SK-N-SH treated with all-trans-retinoic acid at 6 μM for 48 hours (cell line): ENCODE results near the gene TAX1BP3.

Experiments
- ATAC-seq: fragments of 200-7000 bp; cut with Tn5 transposase; 3 replicates; pipeline ENCODE4 v1.9.1; 2020; ENCODE audit warnings: mild to moderate bottlenecking, moderate library complexity
- CSDC2 ChIP-seq: fragments of 250-450 bp; sonication (Bioruptor Pico); IDR thresholded peaks from 2 replicates; pipeline ENCODE4 v1.5.0; 2020; ENCODE audit warnings: mild to moderate bottlenecking, moderate library complexity
- CSRNP3 ChIP-seq: fragments of 250-450 bp; sonication (Bioruptor Pico); IDR thresholded peaks from 2 replicates; pipeline ENCODE4 v1.5.1; 2021; ENCODE audit warnings: mild to moderate bottlenecking, moderate library complexity
- GLIS3 ChIP-seq: fragments of 250-450 bp; sonication (Bioruptor Pico); IDR thresholded peaks from 2 replicates; pipeline ENCODE4 v1.5.0; 2020; ENCODE audit warnings: mild to moderate bottlenecking, moderate library complexity
- ISL1 ChIP-seq: fragments of 250-450 bp; sonication (Bioruptor Pico); IDR thresholded peaks from 2 replicates; pipeline ENCODE4 v2.1.2; 2022; ENCODE audit warnings: mild to moderate bottlenecking, moderate library complexity
- PPARA ChIP-seq: fragments of 250-450 bp; sonication (Bioruptor Pico); IDR thresholded peaks from 2 replicates; pipeline ENCODE4 v1.5.0; 2020; ENCODE audit warnings: mild to moderate bottlenecking, borderline replicate concordance
- SNAI2 ChIP-seq: fragments of 250-450 bp; sonication (Bioruptor Pico); IDR thresholded peaks from 2 replicates; pipeline ENCODE4 v1.5.0; 2020; ENCODE audit warnings: mild to moderate bottlenecking, moderate library complexity
- TCF4 ChIP-seq: fragments of 250-450 bp; sonication (Bioruptor Pico); IDR thresholded peaks from 2 replicates; pipeline ENCODE4 v1.8.0; 2021; ENCODE audit warnings: mild to moderate bottlenecking, moderate library complexity, borderline replicate concordance
- TOX ChIP-seq: fragments of 250-450 bp; sonication (Bioruptor Pico); IDR thresholded peaks from 2 replicates; pipeline ENCODE4 v1.8.0; 2021; ENCODE audit warnings: mild to moderate bottlenecking, moderate library complexity, borderline replicate concordance
- TSHZ2 ChIP-seq: fragments of 250-450 bp; sonication (Bioruptor Pico); IDR thresholded peaks from 2 replicates; pipeline ENCODE4 v1.5.0; 2020; ENCODE audit warnings: mild to moderate bottlenecking, moderate library complexity
- ZC3H10 ChIP-seq: fragments of 250-450 bp; sonication (Bioruptor Pico); IDR thresholded peaks from 2 replicates; pipeline ENCODE4 v1.5.1; 2021; ENCODE audit warnings: mild to moderate bottlenecking, moderate library complexity
- ZNF565 ChIP-seq: fragments of 450-650 bp; formaldehyde crosslinking; conservative IDR thresholded peaks from 2 replicates; pipeline ENCODE4 v1.5.0; 2020; ENCODE audit warnings: low read depth, mild to moderate bottlenecking, moderate library complexity
- ZNF70 ChIP-seq: fragments of 450-650 bp; formaldehyde crosslinking; IDR thresholded peaks from 2 replicates; pipeline ENCODE4 v1.5.0; 2020; ENCODE audit warnings: mild to moderate bottlenecking, moderate library complexity
- TF ChIP-seq, protein P1 (sequence below): fragments of 250-450 bp; sonication (Bioruptor Pico); IDR thresholded peaks from 2 replicates; pipeline ENCODE4 v1.5.1; 2020; ENCODE audit warnings: low read depth, mild to moderate bottlenecking, moderate library complexity
- TF ChIP-seq, protein P2 (sequence below): fragments of 250-450 bp; sonication (Bioruptor Pico); IDR thresholded peaks from 2 replicates; pipeline ENCODE4 v1.8.0; 2020; ENCODE audit warnings: mild to moderate bottlenecking, moderate library complexity, borderline replicate concordance
- TF ChIP-seq, protein P3 (sequence below): fragments of 250-450 bp; sonication (Bioruptor Pico); IDR thresholded peaks from 2 replicates; pipeline ENCODE4 v1.8.0; 2021; ENCODE audit warnings: low read depth, mild to moderate bottlenecking, moderate library complexity, borderline replicate concordance

TAX1BP3 gene

GRCh38 chr17:3621146-3621720, 47.1 kb downstream of the TAX1BP3 start:
- no peak for TF ChIP-seq PPARA
- TF ChIP-seq, protein P1, sequence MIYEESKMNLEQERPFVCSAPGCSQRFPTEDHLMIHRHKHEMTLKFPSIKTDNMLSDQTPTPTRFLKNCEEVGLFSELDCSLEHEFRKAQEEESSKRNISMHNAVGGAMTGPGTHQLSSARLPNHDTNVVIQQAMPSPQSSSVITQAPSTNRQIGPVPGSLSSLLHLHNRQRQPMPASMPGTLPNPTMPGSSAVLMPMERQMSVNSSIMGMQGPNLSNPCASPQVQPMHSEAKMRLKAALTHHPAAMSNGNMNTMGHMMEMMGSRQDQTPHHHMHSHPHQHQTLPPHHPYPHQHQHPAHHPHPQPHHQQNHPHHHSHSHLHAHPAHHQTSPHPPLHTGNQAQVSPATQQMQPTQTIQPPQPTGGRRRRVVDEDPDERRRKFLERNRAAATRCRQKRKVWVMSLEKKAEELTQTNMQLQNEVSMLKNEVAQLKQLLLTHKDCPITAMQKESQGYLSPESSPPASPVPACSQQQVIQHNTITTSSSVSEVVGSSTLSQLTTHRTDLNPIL (CRISPR knock-in tag) = no peak
- no peak for TF ChIP-seq SNAI2
- TF ChIP-seq, protein P2, sequence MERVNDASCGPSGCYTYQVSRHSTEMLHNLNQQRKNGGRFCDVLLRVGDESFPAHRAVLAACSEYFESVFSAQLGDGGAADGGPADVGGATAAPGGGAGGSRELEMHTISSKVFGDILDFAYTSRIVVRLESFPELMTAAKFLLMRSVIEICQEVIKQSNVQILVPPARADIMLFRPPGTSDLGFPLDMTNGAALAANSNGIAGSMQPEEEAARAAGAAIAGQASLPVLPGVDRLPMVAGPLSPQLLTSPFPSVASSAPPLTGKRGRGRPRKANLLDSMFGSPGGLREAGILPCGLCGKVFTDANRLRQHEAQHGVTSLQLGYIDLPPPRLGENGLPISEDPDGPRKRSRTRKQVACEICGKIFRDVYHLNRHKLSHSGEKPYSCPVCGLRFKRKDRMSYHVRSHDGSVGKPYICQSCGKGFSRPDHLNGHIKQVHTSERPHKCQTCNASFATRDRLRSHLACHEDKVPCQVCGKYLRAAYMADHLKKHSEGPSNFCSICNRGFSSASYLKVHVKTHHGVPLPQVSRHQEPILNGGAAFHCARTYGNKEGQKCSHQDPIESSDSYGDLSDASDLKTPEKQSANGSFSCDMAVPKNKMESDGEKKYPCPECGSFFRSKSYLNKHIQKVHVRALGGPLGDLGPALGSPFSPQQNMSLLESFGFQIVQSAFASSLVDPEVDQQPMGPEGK (CRISPR knock-in tag) = no peak
- no peak for TF ChIP-seq ZNF565 (CRISPR knock-in tag)
- TF ChIP-seq CSDC2 (CRISPR knock-in tag) = no peak
- ATAC-seq = no peak

- ATAC-seq = no peak
- no peak for TF ChIP-seq TOX (CRISPR knock-in tag)
- no peak for TF ChIP-seq ZNF565 (CRISPR knock-in tag)
- no peak for TF ChIP-seq ZC3H10 (CRISPR knock-in tag)
- TF ChIP-seq TSHZ2 (CRISPR knock-in tag) = no peak
- no peak for TF ChIP-seq TCF4
These were observed 53.1 kb downstream of the TAX1BP3 start for GRCh38 chr17:3615160-3615870.

DNA sequence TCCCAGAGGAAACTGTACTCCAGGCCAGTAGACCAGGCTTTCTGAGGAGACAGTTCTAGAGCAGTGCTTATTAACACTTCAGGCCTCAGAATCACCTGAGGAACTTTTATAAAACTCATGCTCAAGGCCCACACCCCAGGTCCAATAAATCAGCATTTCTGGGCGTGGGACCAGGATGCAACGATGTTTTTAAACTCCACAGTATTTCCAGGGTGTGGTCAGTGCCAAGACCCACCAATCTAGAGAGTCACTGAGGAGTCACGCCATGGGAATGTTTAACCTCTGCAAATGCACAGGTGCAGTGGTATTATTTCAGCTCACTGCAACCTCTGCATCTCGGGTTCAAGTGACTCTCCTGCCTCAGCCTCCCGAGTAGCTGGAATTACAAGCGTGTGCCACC, 55.3 kb downstream of the TAX1BP3 start:
- TF ChIP-seq ZC3H10 (CRISPR knock-in tag) (no peak), PPARA (no peak), TOX (CRISPR knock-in tag) (no peak), ZNF565 (CRISPR knock-in tag) (no peak), GLIS3 (CRISPR knock-in tag) (no peak), SNAI2 (no peak), CSRNP3 (CRISPR knock-in tag) (no peak), TCF4 (no peak), ZNF70 (CRISPR knock-in tag) (no peak), CSDC2 (CRISPR knock-in tag) (no peak), ISL1 (CRISPR knock-in tag) (no peak)
- TF ChIP-seq, protein P3, sequence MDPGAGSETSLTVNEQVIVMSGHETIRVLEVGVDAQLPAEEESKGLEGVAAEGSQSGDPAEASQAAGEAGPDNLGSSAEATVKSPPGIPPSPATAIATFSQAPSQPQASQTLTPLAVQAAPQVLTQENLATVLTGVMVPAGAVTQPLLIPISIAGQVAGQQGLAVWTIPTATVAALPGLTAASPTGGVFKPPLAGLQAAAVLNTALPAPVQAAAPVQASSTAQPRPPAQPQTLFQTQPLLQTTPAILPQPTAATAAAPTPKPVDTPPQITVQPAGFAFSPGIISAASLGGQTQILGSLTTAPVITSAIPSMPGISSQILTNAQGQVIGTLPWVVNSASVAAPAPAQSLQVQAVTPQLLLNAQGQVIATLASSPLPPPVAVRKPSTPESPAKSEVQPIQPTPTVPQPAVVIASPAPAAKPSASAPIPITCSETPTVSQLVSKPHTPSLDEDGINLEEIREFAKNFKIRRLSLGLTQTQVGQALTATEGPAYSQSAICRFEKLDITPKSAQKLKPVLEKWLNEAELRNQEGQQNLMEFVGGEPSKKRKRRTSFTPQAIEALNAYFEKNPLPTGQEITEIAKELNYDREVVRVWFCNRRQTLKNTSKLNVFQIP (CRISPR knock-in tag) = no peak
- TF ChIP-seq, protein P2 (CRISPR knock-in tag) = no peak
- no peak for ATAC-seq
